HG02870 (cell line): ENCODE results near the gene SMNDC1.
"Not testable (repeated sequence)": the region's sequence is repeated elsewhere in the genome, so short reads cannot be mapped to it uniquely, and the experiment has no call there.

Experiments
- ATAC-seq: cut with Tn5 transposase; IDR thresholded peaks from one replicate; pipeline ENCODE4 v1.9.1; 2021; ENCODE audit warnings: mild to moderate bottlenecking, moderate library complexity; ENCODE audit not compliant: unreplicated experiment

The SMNDC1 gene

GRCh38 chr10:110258542-110258941 is 46.2 kb downstream of the SMNDC1 start:
- no peak for ATAC-seq

GRCh38 chr10:110254467-110254866 is 50.3 kb downstream of the SMNDC1 start:
- no peak for ATAC-seq

GRCh38 chr10:110252151-110252550 is 52.6 kb downstream of the SMNDC1 start:
- ATAC-seq: no peak

- ATAC-seq: peak; percentile 81
Measured at GRCh38 chr10:110251392-110251791, 53.3 kb downstream of the SMNDC1 start.

- peak; percentile 62 for ATAC-seq
Measured at GRCh38 chr10:110249489-110249888, 55.2 kb downstream of the SMNDC1 start.

GRCh38 chr10:110247833-110248232 is 56.9 kb downstream of the SMNDC1 start:
- ATAC-seq: not testable (repeated sequence)

- ATAC-seq: no peak
Measured at GRCh38 chr10:110244550-110244949, 60.2 kb downstream of the SMNDC1 start.

GRCh38 chr10:110242511-110242910 is 62.2 kb downstream of the SMNDC1 start:
- ATAC-seq: no peak

- ATAC-seq: peak; percentile 29
Measured at GRCh38 chr10:110241841-110242240, 62.9 kb downstream of the SMNDC1 start.

- peak; percentile 62 for ATAC-seq
Measured at GRCh38 chr10:110241407-110241806, 63.3 kb downstream of the SMNDC1 start.
